ENCODE measurements around the gene FAM78B. TPM values are rescaled to one million over a fixed set of nuclear protein-coding genes. Genes with fewer than 3 reads are reported as not detected.

FAM78B gene
- polyA plus RNA-seq, 4 donors, result 0.22 to 1.3 (median 0.86) TPM

- Histone ChIP-seq H3K9me3 (ENCODE audit: control insufficient read depth in 2 of 2, insufficient read depth in 1 of 2, low read depth in 1 of 2, low read length in 1 of 2) (no peaks in the 10 kb centered on the region), H3K27me3 (ENCODE audit: control insufficient read depth in 3 of 3, insufficient read depth in 3 of 3, low read length in 3 of 3) (no peaks in the 10 kb centered on the region), H3K36me3 (ENCODE audit: control insufficient read depth in 3 of 3, insufficient read depth in 2 of 3, low read depth in 1 of 3, low read length in 3 of 3) (no peaks in the 10 kb centered on the region), H3K4me1 (ENCODE audit: control insufficient read depth in 3 of 3, insufficient read depth in 2 of 3, low read depth in 1 of 3, low read length in 2 of 3) (no peaks in the 10 kb centered on the region), H3K27ac (ENCODE audit: low read depth in 1 of 3, low read length in 2 of 3) (no peak overlapping the region), H3K4me3 (ENCODE audit: low read depth in 1 of 3, low read length in 3 of 3) (no peak overlapping the region)
- no peak for DNase-seq
- FAIRE-seq, result no peak
Measured at GRCh38 chr1:166066107-166066506, 100.7 kb downstream of the FAM78B start.

GRCh38 chr1:166064951-166065350 is 101.8 kb downstream of the FAM78B start:
- no peaks in the 10 kb centered on the region for H3K4me1 ChIP-seq (ENCODE audit: control insufficient read depth in 3 of 3, insufficient read depth in 2 of 3, low read depth in 1 of 3, low read length in 2 of 3)
- H3K27ac ChIP-seq (ENCODE audit: low read depth in 1 of 3, low read length in 2 of 3), result no peak overlapping the region
- H3K9me3 ChIP-seq (ENCODE audit: control insufficient read depth in 2 of 2, insufficient read depth in 1 of 2, low read depth in 1 of 2, low read length in 1 of 2), result no peaks in the 10 kb centered on the region
- FAIRE-seq (no peak), DNase-seq (no peak)
- no peaks in the 10 kb centered on the region for H3K27me3 ChIP-seq (ENCODE audit: control insufficient read depth in 3 of 3, insufficient read depth in 3 of 3, low read length in 3 of 3)
- no peaks in the 10 kb centered on the region for H3K36me3 ChIP-seq (ENCODE audit: control insufficient read depth in 3 of 3, insufficient read depth in 2 of 3, low read depth in 1 of 3, low read length in 3 of 3)
- H3K4me3 ChIP-seq (ENCODE audit: low read depth in 1 of 3, low read length in 3 of 3), result no peak overlapping the region
- WGBS, 3 donors, result 59 to 75% (median 69%) methylated on average over 1 of the region's 1 CpG

- WGBS, 3 donors, result 62 to 72% (median 68%) methylated on average over 4 of the region's 4 CpGs
- DNase-seq (no peak), FAIRE-seq (no peak)
- H3K4me1 ChIP-seq (ENCODE audit: control insufficient read depth in 3 of 3, insufficient read depth in 2 of 3, low read depth in 1 of 3, low read length in 2 of 3), result no peaks in the 10 kb centered on the region
- H3K27ac ChIP-seq (ENCODE audit: low read depth in 1 of 3, low read length in 2 of 3), result no peak overlapping the region
- H3K9me3 ChIP-seq (ENCODE audit: control insufficient read depth in 2 of 2, insufficient read depth in 1 of 2, low read depth in 1 of 2, low read length in 1 of 2), result no peaks in the 10 kb centered on the region
- H3K36me3 ChIP-seq (ENCODE audit: control insufficient read depth in 3 of 3, insufficient read depth in 2 of 3, low read depth in 1 of 3, low read length in 3 of 3), result no peaks in the 10 kb centered on the region
- no peak overlapping the region for H3K4me3 ChIP-seq (ENCODE audit: low read depth in 1 of 3, low read length in 3 of 3)
- no peaks in the 10 kb centered on the region for H3K27me3 ChIP-seq (ENCODE audit: control insufficient read depth in 3 of 3, insufficient read depth in 3 of 3, low read length in 3 of 3)
Measured at GRCh38 chr1:166064313-166064926, 102.4 kb downstream of the FAM78B start.

- DNase-seq (no peak), FAIRE-seq (no peak)
- no peaks in the 10 kb centered on the region for H3K4me1 ChIP-seq (ENCODE audit: control insufficient read depth in 3 of 3, insufficient read depth in 2 of 3, low read depth in 1 of 3, low read length in 2 of 3)
- no peaks in the 10 kb centered on the region for H3K36me3 ChIP-seq (ENCODE audit: control insufficient read depth in 3 of 3, insufficient read depth in 2 of 3, low read depth in 1 of 3, low read length in 3 of 3)
- H3K9me3 ChIP-seq (ENCODE audit: control insufficient read depth in 2 of 2, insufficient read depth in 1 of 2, low read depth in 1 of 2, low read length in 1 of 2), result no peaks in the 10 kb centered on the region
- no peak overlapping the region for H3K27ac ChIP-seq (ENCODE audit: low read depth in 1 of 3, low read length in 2 of 3)
- no peak overlapping the region for H3K4me3 ChIP-seq (ENCODE audit: low read depth in 1 of 3, low read length in 3 of 3)
- H3K27me3 ChIP-seq (ENCODE audit: control insufficient read depth in 3 of 3, insufficient read depth in 3 of 3, low read length in 3 of 3), result no peaks in the 10 kb centered on the region
- WGBS, 3 donors, result 61 to 68% (median 67%) methylated on average over 1 of the region's 1 CpG
Measured at GRCh38 chr1:166063701-166064100, 103.1 kb downstream of the FAM78B start.

- Histone ChIP-seq H3K9me3 (ENCODE audit: control insufficient read depth in 2 of 2, insufficient read depth in 1 of 2, low read depth in 1 of 2, low read length in 1 of 2) (no peaks in the 10 kb centered on the region), H3K36me3 (ENCODE audit: control insufficient read depth in 3 of 3, insufficient read depth in 2 of 3, low read depth in 1 of 3, low read length in 3 of 3) (no peaks in the 10 kb centered on the region), H3K27ac (ENCODE audit: low read depth in 1 of 3, low read length in 2 of 3) (no peak overlapping the region), H3K4me3 (ENCODE audit: low read depth in 1 of 3, low read length in 3 of 3) (no peak overlapping the region), H3K27me3 (ENCODE audit: control insufficient read depth in 3 of 3, insufficient read depth in 3 of 3, low read length in 3 of 3) (no peaks in the 10 kb centered on the region), H3K4me1 (ENCODE audit: control insufficient read depth in 3 of 3, insufficient read depth in 2 of 3, low read depth in 1 of 3, low read length in 2 of 3) (no peaks in the 10 kb centered on the region)
- DNase-seq (no peak), FAIRE-seq (no peak)
- 69 to 74% (median 72%) methylated on average over 12 of the region's 12 CpGs for WGBS, 3 donors
Measured at GRCh38 chr1:166062421-166063070, 104.3 kb downstream of the FAM78B start.

GRCh38 chr1:166057650-166058049 is 109.2 kb downstream of the FAM78B start:
- Histone ChIP-seq H3K27me3 (ENCODE audit: control insufficient read depth in 3 of 3, insufficient read depth in 3 of 3, low read length in 3 of 3) (no peaks in the 10 kb centered on the region), H3K36me3 (ENCODE audit: control insufficient read depth in 3 of 3, insufficient read depth in 2 of 3, low read depth in 1 of 3, low read length in 3 of 3) (no peaks in the 10 kb centered on the region), H3K9me3 (ENCODE audit: control insufficient read depth in 2 of 2, insufficient read depth in 1 of 2, low read depth in 1 of 2, low read length in 1 of 2) (no peaks in the 10 kb centered on the region), H3K4me1 (ENCODE audit: control insufficient read depth in 3 of 3, insufficient read depth in 2 of 3, low read depth in 1 of 3, low read length in 2 of 3) (no peaks in the 10 kb centered on the region), H3K27ac (ENCODE audit: low read depth in 1 of 3, low read length in 2 of 3) (no peak overlapping the region), H3K4me3 (ENCODE audit: low read depth in 1 of 3, low read length in 3 of 3) (no peak overlapping the region)
- no peak for DNase-seq
- WGBS, 3 donors, result 59 to 74% (median 70%) methylated on average over 5 of the region's 5 CpGs
- no peak for FAIRE-seq

GRCh38 chr1:166053395-166053794 is 113.4 kb downstream of the FAM78B start:
- H3K27me3 ChIP-seq (ENCODE audit: control insufficient read depth in 3 of 3, insufficient read depth in 3 of 3, low read length in 3 of 3), result peaks cover 0 to 2% (median 0%) of the 10 kb centered on the region in 3 donors
- FAIRE-seq (no peak), DNase-seq (no peak)
- H3K4me1 ChIP-seq (ENCODE audit: control insufficient read depth in 3 of 3, insufficient read depth in 2 of 3, low read depth in 1 of 3, low read length in 2 of 3), result no peaks in the 10 kb centered on the region
- no peaks in the 10 kb centered on the region for H3K9me3 ChIP-seq (ENCODE audit: control insufficient read depth in 2 of 2, insufficient read depth in 1 of 2, low read depth in 1 of 2, low read length in 1 of 2)
- no peak overlapping the region for H3K27ac ChIP-seq (ENCODE audit: low read depth in 1 of 3, low read length in 2 of 3)
- 74 to 85% (median 79%) methylated on average over 3 of the region's 3 CpGs for WGBS, 3 donors
- no peaks in the 10 kb centered on the region for H3K36me3 ChIP-seq (ENCODE audit: control insufficient read depth in 3 of 3, insufficient read depth in 2 of 3, low read depth in 1 of 3, low read length in 3 of 3)
- no peak overlapping the region for H3K4me3 ChIP-seq (ENCODE audit: low read depth in 1 of 3, low read length in 3 of 3)

GRCh38 chr1:166040202-166040997 is 126.4 kb downstream of the FAM78B start:
- Histone ChIP-seq H3K4me3 (ENCODE audit: low read depth in 1 of 3, low read length in 3 of 3) (no peak overlapping the region), H3K27me3 (ENCODE audit: control insufficient read depth in 3 of 3, insufficient read depth in 3 of 3, low read length in 3 of 3) (no peaks in the 10 kb centered on the region), H3K27ac (ENCODE audit: low read depth in 1 of 3, low read length in 2 of 3) (no peak overlapping the region), H3K9me3 (ENCODE audit: control insufficient read depth in 2 of 2, insufficient read depth in 1 of 2, low read depth in 1 of 2, low read length in 1 of 2) (no peaks in the 10 kb centered on the region), H3K36me3 (ENCODE audit: control insufficient read depth in 3 of 3, insufficient read depth in 2 of 3, low read depth in 1 of 3, low read length in 3 of 3) (no peaks in the 10 kb centered on the region), H3K4me1 (ENCODE audit: control insufficient read depth in 3 of 3, insufficient read depth in 2 of 3, low read depth in 1 of 3, low read length in 2 of 3) (no peaks in the 10 kb centered on the region)
- DNase-seq (no peak), FAIRE-seq (no peak)
- WGBS, 3 donors, result 11 to 33% (median 23%) methylated on average over 8 of the region's 8 CpGs
